ENCODE results near the gene ZNF420.

ZNF420 gene

GRCh38 chr19:37160153-37160552 is 81.9 kb downstream of the ZNF420 start:
- DNase-seq: no peak

DNA sequence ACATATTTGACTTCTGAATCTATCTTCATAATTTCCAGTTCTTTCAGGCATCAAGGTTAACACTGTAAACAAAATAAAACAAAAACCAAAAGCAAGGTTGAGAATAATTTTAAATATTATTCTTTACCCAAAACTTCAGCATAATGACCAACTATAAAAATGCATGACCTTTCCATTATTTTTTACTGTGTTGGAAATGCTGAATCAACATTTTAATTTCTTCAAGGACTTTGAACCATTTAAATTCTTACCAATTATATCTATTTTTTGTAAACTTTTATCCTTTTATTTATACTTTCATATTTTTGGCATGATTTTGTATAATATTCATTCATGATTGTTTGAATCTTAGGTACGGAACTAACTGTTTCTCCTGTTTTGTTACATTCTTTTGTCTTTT is 87.4 kb downstream of the ZNF420 start:
- no peak for DNase-seq

DNA sequence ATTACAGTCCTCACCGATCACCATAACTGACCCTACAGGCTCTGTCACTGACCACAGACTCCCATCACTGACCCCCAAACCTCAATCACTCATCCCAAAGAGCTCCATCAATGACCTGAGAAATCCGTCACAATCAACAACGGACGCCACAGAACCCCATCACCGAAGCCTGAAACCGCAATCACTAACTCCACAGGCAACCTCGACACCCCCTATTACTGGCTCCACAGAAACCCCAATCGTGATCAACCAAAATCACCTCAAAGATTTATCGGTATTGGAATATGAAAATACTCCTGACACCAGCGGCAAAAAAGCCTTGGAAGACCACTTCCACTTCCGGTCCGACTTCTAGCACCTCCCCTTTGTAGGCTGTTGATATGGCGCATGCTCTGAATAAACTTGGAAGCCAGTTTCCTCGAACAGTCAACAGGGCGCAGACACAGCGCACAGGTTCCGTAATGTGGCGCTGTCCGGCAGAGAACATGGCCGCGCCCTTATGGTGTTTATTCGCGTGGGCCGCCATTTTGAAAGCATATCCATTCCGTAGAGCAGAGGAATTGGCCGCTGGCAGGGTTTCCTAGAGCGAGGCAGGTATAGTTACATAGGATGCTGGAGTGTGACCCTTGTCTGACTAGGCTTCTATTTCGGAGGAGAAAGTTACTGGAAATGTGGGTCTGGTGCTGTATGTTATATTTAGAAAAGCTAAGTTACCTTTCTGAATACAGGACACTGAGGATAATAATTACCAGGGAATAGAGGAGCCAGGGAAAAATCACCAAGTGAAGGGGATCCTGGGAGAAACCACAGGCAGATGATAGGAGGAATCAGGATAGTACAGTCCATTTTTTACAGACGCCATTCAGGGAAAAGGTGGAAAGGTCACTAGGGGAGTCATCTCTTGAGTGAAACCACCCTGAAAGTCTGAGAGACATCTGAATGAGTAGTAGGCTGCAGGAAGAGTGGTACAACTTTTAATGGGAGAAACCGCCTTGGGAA is 94.4 kb downstream of the ZNF420 start, which contains the start of gene ZNF585A:
Gene ZNF585A (minus strand): TSS at position 328 of the 999 bp plus-strand sequence. CDS start 2,785 bp downstream, outside the sequence.
- DNase-seq: peak; percentile 71 to 76
